ENCODE data around the gene RAD17. TPM values are rescaled to one million over a fixed set of nuclear protein-coding genes. Genes with fewer than 3 reads are reported as not detected.
A peak's percentile ranks its signal among the peaks of the same experiment; 100 is the strongest.

RAD17 gene
- total and polyA plus RNA-seq, 2 of the 8 experiments (the other 6 are each of a cell fraction or from before 2014, with no cell fraction given): 12.9 to 28.1 TPM

DNA sequence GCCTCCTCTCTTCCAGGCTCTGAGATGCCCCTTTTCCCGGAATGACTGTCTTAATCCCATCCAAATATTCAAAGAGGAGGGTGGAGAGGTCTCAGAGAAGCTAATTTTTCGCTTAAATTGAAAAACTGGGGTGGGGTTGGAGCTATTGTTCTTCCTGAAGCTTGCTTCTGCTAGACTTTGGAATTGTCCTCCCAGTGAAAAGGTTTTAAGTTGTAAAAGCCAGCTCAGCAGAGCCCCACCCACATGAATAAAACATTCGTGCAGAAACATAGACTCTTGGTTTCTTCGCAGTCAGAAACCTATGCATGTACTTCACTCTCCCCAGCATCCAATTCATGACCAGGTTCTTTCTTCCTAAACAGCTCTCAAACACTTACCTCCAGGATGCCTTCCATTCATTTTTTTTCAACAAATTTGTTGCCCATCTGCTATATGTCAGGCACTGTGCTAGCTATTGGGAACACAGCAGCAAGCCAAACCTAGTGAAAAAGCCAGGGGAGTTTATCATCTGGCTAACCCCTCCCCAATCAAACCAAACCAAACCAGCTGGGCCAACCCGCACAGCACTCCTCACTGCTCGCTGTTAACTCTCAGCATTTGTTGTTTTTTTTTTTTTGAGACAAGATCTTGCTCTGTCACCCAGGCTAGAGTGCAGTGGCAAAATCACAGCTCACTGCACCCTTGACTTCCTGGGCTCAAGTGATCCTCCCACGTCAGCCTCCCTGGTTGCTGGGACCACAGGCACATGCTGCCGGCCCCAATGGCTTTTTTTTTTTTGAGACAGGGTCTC, 85.0 kb downstream of the RAD17 start:
- Histone ChIP-seq H2BK120ac (replicated peaks; ENCODE audit: low read depth, low read length) (no peak overlapping the region), H3K18ac (ENCODE audit: extremely low read depth, low read length) (no peak overlapping the region), H3K23ac (ENCODE audit: insufficient read length) (no peak overlapping the region), H2AK5ac (ENCODE audit: low read depth, low read length) (no peak overlapping the region), H2AFZ (ENCODE audit: low read length) (peak overlapping the region; percentile 73), H3K4me1 (replicated peaks in 1 of 4; ENCODE audit: control insufficient read depth in 3 of 4, insufficient read depth in 4 of 4, low read length in 3 of 4) (no peaks in the 10 kb centered on the region), H3K4me2 (ENCODE audit: insufficient read depth in 1 of 2, low read depth in 2 of 2, low read length in 2 of 2) (no peak overlapping the region), H4K5ac (ENCODE audit: insufficient read length, low read depth, low read length) (no peak overlapping the region), H2BK5ac (ENCODE audit: low read depth, low read length) (no peak overlapping the region), H3K79me2 (ENCODE audit: control insufficient read depth in 1 of 2, insufficient read depth in 2 of 2, low read length in 2 of 2) (no peaks in the 10 kb centered on the region), H3K9ac (replicated peaks in 1 of 4; ENCODE audit: extremely low read depth in 1 of 4, low read depth in 3 of 4, low read length in 3 of 4) (no peak overlapping the region), H3K36me3 (ENCODE audit: control insufficient read depth in 2 of 4, insufficient read depth in 4 of 4, low read length in 3 of 4) (no peaks in the 10 kb centered on the region), H2BK12ac (ENCODE audit: low read depth, low read length) (no peak overlapping the region), H3K27ac (ENCODE audit: low read depth, low read length) (no peak overlapping the region), H3K23me2 (ENCODE audit: low read depth, low read length) (no peaks in the 10 kb centered on the region), H4K91ac (replicated peaks; ENCODE audit: insufficient read length, low read length) (no peak overlapping the region), H2BK20ac (ENCODE audit: low read length) (no peak overlapping the region), H3K14ac (ENCODE audit: insufficient read length) (no peak overlapping the region), H3K79me1 (ENCODE audit: low read depth, low read length) (no peaks in the 10 kb centered on the region), H3K9me3 (ENCODE audit: insufficient read depth in 2 of 2, low read depth in 1 of 2, low read length in 1 of 2) (no peaks in the 10 kb centered on the region), H3K4ac (replicated peaks; ENCODE audit: insufficient read length, low read depth, low read length) (no peak overlapping the region), H3K27me3 (replicated peaks in 1 of 4; ENCODE audit: control insufficient read depth in 3 of 4, extremely low read depth in 1 of 4, insufficient read depth in 3 of 4, low read length in 3 of 4) (no peaks in the 10 kb centered on the region), H4K8ac (ENCODE audit: extremely low read depth, insufficient read depth, low read length) (no peak overlapping the region), H2BK15ac (ENCODE audit: low read length) (no peak overlapping the region), H3K4me3 (ENCODE audit: extremely low read depth in 1 of 4, insufficient read depth in 2 of 4, low read depth in 3 of 4, low read length in 4 of 4) (no peak overlapping the region), H4K20me1 (replicated peaks in 1 of 2; ENCODE audit: control insufficient read depth in 1 of 2, insufficient read depth in 2 of 2, low read length in 2 of 2) (no peaks in the 10 kb centered on the region), H3K56ac (replicated peaks; ENCODE audit: insufficient read length, low read depth, low read length) (no peak overlapping the region)
- 86% methylated on average over 6 of the region's 8 CpGs; no CpG with 5 or more reads in 1 of the 2 experiments for WGBS, 2 experiments (ENCODE audit: extremely low coverage in 1 of 2, insufficient coverage in 1 of 2, insufficient read length in 1 of 2, insufficient replicate concordance in 2 of 2, low coverage in 1 of 2, low lambda C conversion rate in 2 of 2, missing lambda C conversion rate in 1 of 2)
- FAIRE-seq (no peak), DNase-seq (ENCODE audit: low read depth in 1 of 2, low spot score in 2 of 2) (no peak)
- CTCF ChIA-PET (ENCODE audit: partially characterized antibody): interaction anchor here (0.6 to 1.2 kb wide), 3 partner anchors 11 to 59 kb away, joined by 3 to 5 read pairs (median 3); no protein-coding TSS in a partner anchor
- POLR2A ChIA-PET (ENCODE audit: partially characterized antibody): no interaction called here
- TF ChIP-seq SAP30 (IDR thresholded peaks at IDR 0.05; ENCODE audit: insufficient read depth, insufficient replicate concordance, low read length) (no peak), SP2 (IDR thresholded peaks at IDR 0.05; ENCODE audit: low read length) (no peak), RNF2 (IDR thresholded peaks at IDR 0.05; ENCODE audit: borderline replicate concordance, low read depth, low read length, missing control alignments, poor library complexity, severe bottlenecking) (no peak), JUND (IDR thresholded peaks at IDR 0.05; ENCODE audit: low read length) (no peak), ZNF274 (IDR thresholded peaks at IDR 0.05; ENCODE audit: borderline replicate concordance, extremely low read depth, low read length) (no peak), FOSL1 (IDR thresholded peaks at IDR 0.05; ENCODE audit: insufficient read depth, low read depth, low read length) (no peak), TAF7 (optimal IDR thresholded peaks at IDR 0.05; ENCODE audit: borderline replicate concordance, low read depth, low read length) (no peak), HDAC6 (IDR thresholded peaks at IDR 0.05; ENCODE audit: low read depth, low read length) (no peak), SIX5 (IDR thresholded peaks at IDR 0.05; ENCODE audit: low read depth, low read length) (no peak)
- TF ChIP-seq, protein P1, sequence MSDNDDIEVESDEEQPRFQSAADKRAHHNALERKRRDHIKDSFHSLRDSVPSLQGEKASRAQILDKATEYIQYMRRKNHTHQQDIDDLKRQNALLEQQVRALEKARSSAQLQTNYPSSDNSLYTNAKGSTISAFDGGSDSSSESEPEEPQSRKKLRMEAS (IDR thresholded peaks at IDR 0.05): no peak
- TF ChIP-seq, protein P2, sequence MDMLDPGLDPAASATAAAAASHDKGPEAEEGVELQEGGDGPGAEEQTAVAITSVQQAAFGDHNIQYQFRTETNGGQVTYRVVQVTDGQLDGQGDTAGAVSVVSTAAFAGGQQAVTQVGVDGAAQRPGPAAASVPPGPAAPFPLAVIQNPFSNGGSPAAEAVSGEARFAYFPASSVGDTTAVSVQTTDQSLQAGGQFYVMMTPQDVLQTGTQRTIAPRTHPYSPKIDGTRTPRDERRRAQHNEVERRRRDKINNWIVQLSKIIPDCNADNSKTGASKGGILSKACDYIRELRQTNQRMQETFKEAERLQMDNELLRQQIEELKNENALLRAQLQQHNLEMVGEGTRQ (IDR thresholded peaks at IDR 0.05; ENCODE audit: low read length): no peak
